HepG2 (cell line): ENCODE results near the gene ANKRD34C. TPM values are rescaled to one million over a fixed set of nuclear protein-coding genes. Genes with fewer than 3 reads are reported as not detected.

ENCODE experiments used
- ATAC-seq: fragments of 200-7000 bp; cut with Tn5 transposase; 3 replicates; pipeline ENCODE4 v1.9.1; 2020; ENCODE audit warnings: mild to moderate bottlenecking, moderate library complexity
- BruUV-seq: library from RNA; stranded (reverse); fragments of 400-500 nt; replicated peaks from 2 replicates; lab custom pipeline; 2021; lab: Mats Ljungman, UMichigan
- CTCF ChIA-PET: fragments of 300-600 bp; formaldehyde crosslinking; extraction: SDS; loops from one replicate; lab custom pipeline; 2021; ENCODE audit warnings: low total read pairs, inconsistent platforms, low intra/inter-chr PET ratio; lab: Yijun Ruan, JAX
- POLR2A ChIA-PET: fragments of 350-600 bp; sonication (Branson Sonifier 250); formaldehyde crosslinking; loops from one replicate; lab custom pipeline; 2020; ENCODE audit warnings: antibody characterized with exemption, inconsistent platforms; lab: Yijun Ruan, JAX
- DNase-seq: peaks from one replicate; pipeline ENCODE4 v3.0.0-alpha.2; 2015; ENCODE audit warnings: low spot score
- FAIRE-seq: peaks from 3 replicates; lab custom pipeline; 2011; peaks lifted over from hg19 to GRCh38; lab: Jason Lieb, UNC
- H2AFZ ChIP-seq: one replicate; pipeline ENCODE4 v1.6.1; 2011; ENCODE audit warnings: low read length, inconsistent platforms
- H3K27ac ChIP-seq: fragments of 300-600 bp; 3 replicates; pipeline ENCODE4 v1.8.0; 2011; ENCODE audit warnings: mixed run types, mild to moderate bottlenecking, mixed read lengths, low read length, inconsistent platforms; ENCODE audit not compliant: insufficient read depth; ENCODE audit errors: extremely low read length
- H3K27me3 ChIP-seq, 2 experiments: fragments of 200-600 bp in 1 of 2; 2 replicates in 1 of 2; 3 replicates in 1 of 2; pipeline versions ENCODE4 v1.6.0 to v1.8.0; 2011; ENCODE audit warnings: low read length in 2 of 2, mild to moderate bottlenecking in 2 of 2, moderate library complexity in 2 of 2, inconsistent platforms in 1 of 2; ENCODE audit not compliant: insufficient read depth in 2 of 2, control insufficient read depth in 1 of 2
- H3K36me3 ChIP-seq, 2 experiments: fragments of 200-600 bp in 1 of 2; replicated peaks in 1 of 2; 2 replicates in 1 of 2; 3 replicates in 1 of 2; pipeline versions ENCODE4 v1.5.1 to v1.8.0; 2011; ENCODE audit warnings: low read length in 2 of 2, inconsistent platforms in 1 of 2; ENCODE audit not compliant: insufficient read depth in 2 of 2, control insufficient read depth in 1 of 2
- H3K4me1 ChIP-seq: 2 replicates; pipeline ENCODE4 v1.5.1; 2012; ENCODE audit warnings: low read length, inconsistent platforms; ENCODE audit not compliant: insufficient read depth
- H3K4me2 ChIP-seq: 2 replicates; pipeline ENCODE4 v1.6.0; 2011; ENCODE audit warnings: low read depth, low read length, inconsistent platforms
- H3K4me3 ChIP-seq, 3 experiments: fragments of 200-600 bp in 1 of 3; sonication (generic), shearing (Covaris generic) in 1 of 3; replicated peaks in 1 of 3; 2 replicates each; pipeline ENCODE4 v1.5.1; 2011 to 2016; ENCODE audit warnings: low read length in 3 of 3, inconsistent platforms in 2 of 3, low read depth in 2 of 3, mild to moderate bottlenecking in 2 of 3, control low read depth in 1 of 3, mixed read lengths in 1 of 3; ENCODE audit not compliant: insufficient read depth in 1 of 3
- H3K79me2 ChIP-seq: one replicate; pipeline ENCODE4 v1.6.1; 2011; ENCODE audit warnings: low read length, inconsistent platforms; ENCODE audit not compliant: insufficient read depth
- H3K9ac ChIP-seq: 2 replicates; pipeline ENCODE4 v1.6.0; 2011; ENCODE audit warnings: mild to moderate bottlenecking, low read depth, low read length, inconsistent platforms; ENCODE audit not compliant: insufficient read depth
- H3K9me3 ChIP-seq: 2 replicates; pipeline ENCODE4 v1.5.1; 2012; ENCODE audit warnings: mild to moderate bottlenecking, low read length
- H4K20me1 ChIP-seq: 2 replicates; pipeline ENCODE4 v1.6.0; 2011; ENCODE audit warnings: inconsistent platforms, mild to moderate bottlenecking, low read length, moderate library complexity; ENCODE audit not compliant: insufficient read depth
- CREBL2 ChIP-seq: sonication (generic); formaldehyde crosslinking; IDR thresholded peaks from 2 replicates; pipeline ENCODE4 v1.8.1; 2023; ENCODE audit warnings: missing genetic modification reagents, mild to moderate bottlenecking, borderline replicate concordance
- E2F5 ChIP-seq: sonication (generic); formaldehyde crosslinking; conservative IDR thresholded peaks from 2 replicates; pipeline ENCODE4 v1.4.0; 2020; ENCODE audit warnings: missing genetic modification reagents
- ERF ChIP-seq: IDR thresholded peaks from 2 replicates; pipeline ENCODE4 v1.6.1; 2018; ENCODE audit warnings: missing biosample characterization, missing genetic modification reagents
- JUNB ChIP-seq: sonication (generic); formaldehyde crosslinking; IDR thresholded peaks from 2 replicates; pipeline ENCODE4 v1.8.0; 2022; ENCODE audit warnings: missing genetic modification reagents, mild to moderate bottlenecking, borderline replicate concordance
- MATR3 ChIP-seq: sonication (generic); formaldehyde crosslinking; IDR thresholded peaks from 2 replicates; pipeline ENCODE4 v1.4.0; 2020; ENCODE audit warnings: missing genetic modification reagents
- MEIS2 ChIP-seq: sonication (generic); formaldehyde crosslinking; IDR thresholded peaks from 2 replicates; pipeline ENCODE4 v1.9.0; 2021; ENCODE audit warnings: mild to moderate bottlenecking, missing genetic modification reagents
- NFE2L2 ChIP-seq: fragments of 150-350 bp; IDR thresholded peaks from 2 replicates; pipeline ENCODE4 v1.6.1; 2014; ENCODE audit warnings: low read length
- SP2 ChIP-seq: sonication (generic); formaldehyde crosslinking; IDR thresholded peaks from 2 replicates; pipeline ENCODE4 v1.5.1; 2020; ENCODE audit warnings: mild to moderate bottlenecking, missing genetic modification reagents
- TERF1 ChIP-seq: sonication (generic); formaldehyde crosslinking; IDR thresholded peaks from 2 replicates; pipeline ENCODE4 v1.8.0; 2022; ENCODE audit warnings: mild to moderate bottlenecking, missing genetic modification reagents, moderate library complexity
- TRIM24 ChIP-seq: sonication (generic); formaldehyde crosslinking; IDR thresholded peaks from 2 replicates; pipeline ENCODE4 v1.8.0; 2022; ENCODE audit warnings: mild to moderate bottlenecking, missing genetic modification reagents
- U2AF2 ChIP-seq: fragments of 200-400 bp; formaldehyde crosslinking; IDR thresholded peaks from 2 replicates; pipeline ENCODE4 v1.6.1; 2017; ENCODE audit warnings: low read depth, mild to moderate bottlenecking, low read length
- XBP1 ChIP-seq: sonication (generic); formaldehyde crosslinking; IDR thresholded peaks from 2 replicates; pipeline ENCODE4 v1.5.0; 2020; ENCODE audit warnings: missing genetic modification reagents
- ZFP36L1 ChIP-seq: sonication (generic); formaldehyde crosslinking; IDR thresholded peaks from 2 replicates; pipeline ENCODE4 v1.8.0; 2022; ENCODE audit warnings: mild to moderate bottlenecking, missing genetic modification reagents, moderate library complexity
- ZFP37 ChIP-seq: sonication (generic); formaldehyde crosslinking; IDR thresholded peaks from 2 replicates; pipeline ENCODE4 v1.4.0; 2020; ENCODE audit warnings: missing genetic modification reagents, borderline replicate concordance
- ZFP41 ChIP-seq: sonication (generic); formaldehyde crosslinking; IDR thresholded peaks from 2 replicates; pipeline ENCODE4 v1.4.0; 2020; ENCODE audit warnings: mild to moderate bottlenecking, missing genetic modification reagents, borderline replicate concordance
- ZNF24 ChIP-seq: fragments of 450-650 bp; IDR thresholded peaks from 2 replicates; pipeline ENCODE4 v1.6.1; 2017; ENCODE audit warnings: antibody characterized with exemption, mild to moderate bottlenecking
- ZNF275 ChIP-seq: sonication (generic); formaldehyde crosslinking; IDR thresholded peaks from 2 replicates; pipeline ENCODE4 v1.8.0; 2022; ENCODE audit warnings: missing genetic modification reagents, mild to moderate bottlenecking, inconsistent platforms, borderline replicate concordance
- ZNF460 ChIP-seq: sonication (generic); formaldehyde crosslinking; IDR thresholded peaks from 2 replicates; pipeline ENCODE4 v1.5.1; 2020; ENCODE audit warnings: missing genetic modification reagents, mild to moderate bottlenecking, borderline replicate concordance
- ZNF746 ChIP-seq: sonication (generic); formaldehyde crosslinking; IDR thresholded peaks from 2 replicates; pipeline ENCODE4 v1.8.0; 2022; ENCODE audit warnings: mild to moderate bottlenecking, missing genetic modification reagents
- ZNF878 ChIP-seq: sonication (generic); formaldehyde crosslinking; IDR thresholded peaks from 2 replicates; pipeline ENCODE4 v1.8.1; 2023; ENCODE audit warnings: mild to moderate bottlenecking, missing genetic modification reagents, moderate library complexity
- ZSCAN25 ChIP-seq: sonication (generic); formaldehyde crosslinking; IDR thresholded peaks from 2 replicates; pipeline ENCODE4 v1.8.0; 2022; ENCODE audit warnings: mild to moderate bottlenecking, missing genetic modification reagents
- WGBS: methylation state at CpG from one replicate; pipeline ENCODE4 v1.1.6; 2017; ENCODE audit warnings: low lambda C conversion rate; 5-methylcytosine and 5-hydroxymethylcytosine counted together
- in situ Hi-C: cut with HindIII; loops from 2 replicates; pipeline ENCODE4 v1.10.0; 2017; ENCODE audit warnings: low pct_unique_long_range_greater_than_20kb; ENCODE audit not compliant: extremely low pct_ligation_motif_present
- intact Hi-C: fragments of 100-400 bp; cut with micrococcal nuclease; formaldehyde crosslinking; loops from one replicate; pipeline ENCODE4 v1.10.0; 2022; ENCODE audit not compliant: unreplicated experiment
- polyA plus RNA-seq, 8 experiments: library from polyadenylated mRNA; depleted of rRNA in 3 of 8; stranded (reverse) in 7 of 8; unstranded in 1 of 8; fragments of >200 nt; fragmentation: Illumina TruSeq in 4 of 8; extraction: Trizol in 4 of 8; gene quantifications; 2 replicates each; pipeline versions ENCODE4 v1.2.1 to v1.2.3, GENCODE V29; 2011 to 2016; ENCODE audit warnings: low read depth in 4 of 8, missing spikeins in 1 of 8, mixed read lengths in 1 of 8; ENCODE audit not compliant: insufficient read depth in 1 of 8
- total RNA-seq, 5 experiments: library from RNA; depleted of rRNA; stranded (reverse); fragments of >200 nt; fragmentation: Illumina TruSeq; extraction: Trizol; gene quantifications; 2 replicates each; pipeline ENCODE4 v1.2.3, GENCODE V29; 2016; ENCODE audit warnings: low read depth in 1 of 5

ANKRD34C gene
- total and polyA plus RNA-seq, 2 of the 13 experiments (the other 11 are each of a cell fraction or from before 2014, with no cell fraction given) = not detected

DNA sequence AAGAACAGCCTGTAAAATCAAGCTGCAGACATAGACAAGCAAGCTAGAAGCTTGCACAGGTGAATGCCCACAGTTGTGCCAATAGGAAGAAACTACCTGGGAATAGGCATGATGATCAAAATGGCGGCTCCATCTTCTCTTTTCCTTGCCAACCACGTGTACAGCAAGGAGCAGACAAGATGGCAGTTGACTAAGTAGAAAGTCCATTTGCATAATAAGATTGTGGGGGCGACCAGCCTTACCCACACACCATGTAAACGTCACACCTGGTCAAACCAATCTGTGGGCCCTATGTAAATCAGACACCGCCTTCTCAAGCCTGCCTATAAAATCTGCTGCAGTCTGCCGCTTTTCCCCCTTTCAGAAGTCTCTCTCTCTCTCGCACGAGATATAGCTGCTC is 25.1 kb upstream of the ANKRD34C start (continued):
- TF ChIP-seq ZFP36L1 (no peak), MEIS2 (CRISPR knock-in tag) (no peak), ZNF746 (CRISPR knock-in tag) (no peak), ZFP41 (CRISPR knock-in tag) (no peak), JUNB (no peak)
- TF ChIP-seq, all 625 proteins: peak for 0

GRCh38 chr15:79261836-79262235 is 20.7 kb upstream of the ANKRD34C start:
- Histone ChIP-seq H2AFZ (no peak overlapping the region), H3K4me3 (no peak overlapping the region), H3K4me2 (no peak overlapping the region), H3K9me3 (no peaks in the 10 kb centered on the region), H3K27ac (no peak overlapping the region), H3K27me3 (no peaks in the 10 kb centered on the region; a peak in 1 of 5 replicates), H3K36me3 (no peaks in the 10 kb centered on the region), H4K20me1 (no peaks in the 10 kb centered on the region), H3K9ac (no peak overlapping the region), H3K79me2 (no peaks in the 10 kb centered on the region), H3K4me1 (no peaks in the 10 kb centered on the region)
- intact Hi-C loops = no loop called here
- FAIRE-seq (no peak), DNase-seq (no peak), ATAC-seq (no peak)
- BruUV-seq = no TSS peak
- in situ Hi-C loops = no loop called here
- 0% methylated on average over 1 of the region's 1 CpG for WGBS
- ChIA-PET POLR2A (no interaction called here), CTCF (no interaction called here)
- no peak for TF ChIP-seq SP2 (CRISPR knock-in tag)
- TF ChIP-seq ERF (CRISPR knock-in tag) = no peak
- no peak for TF ChIP-seq ZNF24
- TF ChIP-seq MATR3 = no peak
- no peak for TF ChIP-seq ZSCAN25 (CRISPR knock-in tag)
- no peak for TF ChIP-seq ZNF460 (CRISPR knock-in tag)
- TF ChIP-seq TERF1 = no peak
- TF ChIP-seq E2F5 (CRISPR knock-in tag) = no peak
- no peak for TF ChIP-seq ZFP37 (CRISPR knock-in tag)
- TF ChIP-seq ZNF878 (CRISPR knock-in tag) = no peak
- TF ChIP-seq CREBL2 (CRISPR knock-in tag) = no peak
- no peak for TF ChIP-seq NFE2L2
- no peak for TF ChIP-seq U2AF2
- no peak for TF ChIP-seq XBP1
- TF ChIP-seq ZNF275 (CRISPR knock-in tag) = no peak
- no peak for TF ChIP-seq TRIM24 (CRISPR knock-in tag)
